ENCODE data around the gene SMARCAD1. TPM values are rescaled to one million over a fixed set of nuclear protein-coding genes. Genes with fewer than 3 reads are reported as not detected.
A peak's percentile ranks its signal among the peaks of the same experiment; 100 is the strongest.

SMARCAD1 gene
- total RNA-seq, 1 donor from 2014 or later, result 57.7 TPM

GRCh38 chr4:94214703-94215319, 7.1 kb downstream of the SMARCAD1 start:
- Mint-ChIP-seq H3K36me3 (ENCODE audit: low read depth) (peaks cover 52% of the 10 kb centered on the region), H3K9me3 (peaks cover 4% of the 10 kb centered on the region), H3K4me1 (peaks cover 30% of the 10 kb centered on the region), H3K4me3 (peak overlapping the region; percentile 15), H3K27me3 (ENCODE audit: low read depth) (no peaks in the 10 kb centered on the region), H3K27ac (ENCODE audit: unreplicated experiment) (no peak overlapping the region)
- TF ChIP-seq CTCF (conservative IDR thresholded peaks at IDR 0.05), result no peak
- DNase-seq (ENCODE audit: low read depth, low spot score), result no peak

- no peak for DNase-seq (ENCODE audit: low read depth, low spot score)
- Mint-ChIP-seq H3K27ac (ENCODE audit: unreplicated experiment) (no peak overlapping the region), H3K4me3 (no peak overlapping the region), H3K4me1 (peaks cover 22% of the 10 kb centered on the region), H3K27me3 (ENCODE audit: low read depth) (no peaks in the 10 kb centered on the region), H3K36me3 (ENCODE audit: low read depth) (peaks cover 47% of the 10 kb centered on the region), H3K9me3 (peaks cover 4% of the 10 kb centered on the region)
- no peak for TF ChIP-seq CTCF (conservative IDR thresholded peaks at IDR 0.05)
Measured at GRCh38 chr4:94216394-94216793, 8.7 kb downstream of the SMARCAD1 start.

GRCh38 chr4:94219402-94219801, 11.7 kb downstream of the SMARCAD1 start:
- peaks cover 31% of the 10 kb centered on the region for H3K36me3 Mint-ChIP-seq (ENCODE audit: low read depth)
- H3K4me3 Mint-ChIP-seq, result no peak overlapping the region
- peaks cover 7% of the 10 kb centered on the region for H3K4me1 Mint-ChIP-seq
- H3K9me3 Mint-ChIP-seq, result peaks cover 4% of the 10 kb centered on the region
- DNase-seq (ENCODE audit: low read depth, low spot score), result no peak
- H3K27me3 Mint-ChIP-seq (ENCODE audit: low read depth), result no peaks in the 10 kb centered on the region
- H3K27ac Mint-ChIP-seq (ENCODE audit: unreplicated experiment), result no peak overlapping the region
- no peak for TF ChIP-seq CTCF (conservative IDR thresholded peaks at IDR 0.05)

GRCh38 chr4:94221916-94222315, 14.3 kb downstream of the SMARCAD1 start:
- no peak overlapping the region for H3K4me3 Mint-ChIP-seq
- no peaks in the 10 kb centered on the region for H3K4me1 Mint-ChIP-seq
- no peaks in the 10 kb centered on the region for H3K9me3 Mint-ChIP-seq
- TF ChIP-seq CTCF (conservative IDR thresholded peaks at IDR 0.05), result no peak
- no peak overlapping the region for H3K27ac Mint-ChIP-seq (ENCODE audit: unreplicated experiment)
- no peak for DNase-seq (ENCODE audit: low read depth, low spot score)
- no peaks in the 10 kb centered on the region for H3K27me3 Mint-ChIP-seq (ENCODE audit: low read depth)
- peaks cover 17% of the 10 kb centered on the region for H3K36me3 Mint-ChIP-seq (ENCODE audit: low read depth)

GRCh38 chr4:94225449-94225848, 17.8 kb downstream of the SMARCAD1 start:
- H3K4me3 Mint-ChIP-seq, result no peak overlapping the region

More at GRCh38 chr4:94225449-94225848, 17.8 kb downstream of the SMARCAD1 start:
- no peak for DNase-seq (ENCODE audit: low read depth, low spot score)
- Mint-ChIP-seq H3K9me3 (no peaks in the 10 kb centered on the region), H3K36me3 (ENCODE audit: low read depth) (peaks cover 20% of the 10 kb centered on the region), H3K27ac (ENCODE audit: unreplicated experiment) (no peak overlapping the region), H3K4me1 (no peaks in the 10 kb centered on the region), H3K27me3 (ENCODE audit: low read depth) (no peaks in the 10 kb centered on the region)
- TF ChIP-seq CTCF (conservative IDR thresholded peaks at IDR 0.05), result no peak
